HCT116 (cell line): Measurements from ENCODE around the gene CCM2L. TPM values are rescaled to one million over a fixed set of nuclear protein-coding genes. Genes with fewer than 3 reads are reported as not detected.

Experiments
- ATAC-seq: fragments of 200-7000 bp; cut with Tn5 transposase; 2 replicates; pipeline ENCODE4 v1.9.1; 2020; ENCODE audit warnings: mild to moderate bottlenecking, moderate library complexity
- BruUV-seq: library from RNA; stranded (reverse); fragments of 400-500 nt; replicated peaks from 2 replicates; lab custom pipeline; 2021; lab: Mats Ljungman, UMichigan
- CTCF ChIA-PET: fragments of 300-600 bp; sonication (Branson Sonifier 250); formaldehyde crosslinking; loops from one replicate; lab custom pipeline; 2021; ENCODE audit warnings: antibody characterized with exemption; lab: Charles Lee
- POLR2A ChIA-PET: fragments of 300-600, 350-600 bp; sonication (Branson Sonifier 250); formaldehyde crosslinking; loops from one replicate; lab custom pipeline; 2021; ENCODE audit warnings: antibody characterized with exemption; lab: Charles Lee
- RAD21 ChIA-PET, 2 experiments: fragments of 300-600 bp; sonication (Branson Sonifier 250); formaldehyde crosslinking; loops; one replicate each; lab custom pipeline; 2023; ENCODE audit warnings: low total read pairs in 2 of 2; ENCODE audit not compliant: uncharacterized antibody in 2 of 2, unreplicated experiment in 2 of 2, low non-redundant PET in 1 of 2; lab: Charles Lee
- DNase-seq: peaks from one replicate; pipeline ENCODE4 v3.0.0-alpha.2; 2010; ENCODE audit warnings: low read depth, low spot score
- H2AFZ ChIP-seq: fragments of 200-600 bp; shearing (Covaris generic), sonication (generic); 2 replicates; pipeline ENCODE4 v1.6.1; 2017; ENCODE audit warnings: low read depth, mixed run types, mixed read lengths, antibody characterized with exemption, low read length; ENCODE audit not compliant: poor library complexity, severe bottlenecking
- H3K27ac ChIP-seq: 2 replicates; pipeline ENCODE4 v1.5.1; 2012; ENCODE audit warnings: low read depth, low read length
- H3K27me3 ChIP-seq: fragments of 200-600 bp; sonication (generic); 2 replicates; pipeline ENCODE4 v1.6.1; 2016; ENCODE audit warnings: mixed run types, low read length, mixed read lengths; ENCODE audit not compliant: insufficient read depth
- H3K36me3 ChIP-seq, 2 experiments: fragments of 200-500 bp in 1 of 2; fragments of 200-600 bp in 1 of 2; sonication (Bioruptor generic) in 1 of 2; sonication (generic) in 1 of 2; 2 replicates each; pipeline versions ENCODE4 v1.5.1 to v1.6.1; 2014 to 2016; ENCODE audit warnings: low read length in 2 of 2, inconsistent platforms in 1 of 2, mixed read lengths in 1 of 2, mixed run types in 1 of 2; ENCODE audit not compliant: insufficient read depth in 2 of 2, control insufficient read depth in 1 of 2
- H3K4me1 ChIP-seq, 2 experiments: fragments of 200-600 bp in 1 of 2; sonication (generic) in 1 of 2; 2 replicates each; pipeline versions ENCODE4 v1.5.1 to v1.6.1; 2012 to 2017; ENCODE audit warnings: low read length in 2 of 2, inconsistent platforms in 1 of 2, mild to moderate bottlenecking in 1 of 2, mixed read lengths in 1 of 2, mixed run types in 1 of 2, moderate library complexity in 1 of 2; ENCODE audit not compliant: insufficient read depth in 2 of 2, control insufficient read depth in 1 of 2
- H3K4me2 ChIP-seq: fragments of 200-600 bp; sonication (generic); 2 replicates; pipeline ENCODE4 v1.6.1; 2017; ENCODE audit warnings: mixed run types, low read length, mixed read lengths
- H3K4me3 ChIP-seq, 2 experiments: fragments of 200-600 bp in 1 of 2; sonication (generic) in 1 of 2; replicated peaks in 1 of 2; 2 replicates each; pipeline ENCODE4 v1.5.1; 2011 to 2016; ENCODE audit warnings: low read length in 2 of 2, control low read depth in 1 of 2, low read depth in 1 of 2, mild to moderate bottlenecking in 1 of 2, mixed read lengths in 1 of 2, mixed run types in 1 of 2
- H3K79me2 ChIP-seq: fragments of 200-600 bp; sonication (generic); 2 replicates; pipeline ENCODE4 v1.6.1; 2017; ENCODE audit warnings: mild to moderate bottlenecking, mixed run types, low read length, moderate library complexity, mixed read lengths; ENCODE audit not compliant: insufficient read depth
- H3K9ac ChIP-seq: fragments of 200-600 bp; sonication (generic); 2 replicates; pipeline ENCODE4 v1.6.1; 2016; ENCODE audit warnings: low read length, mixed read lengths
- H3K9me2 ChIP-seq: fragments of 200-600 bp; sonication (generic), shearing (Covaris generic); 2 replicates; pipeline ENCODE4 v1.6.1; 2017; ENCODE audit warnings: mixed run types, mild to moderate bottlenecking, moderate library complexity; ENCODE audit not compliant: insufficient read depth
- H3K9me3 ChIP-seq, 2 experiments: fragments of 200-500 bp in 1 of 2; fragments of 200-600 bp in 1 of 2; sonication (Bioruptor generic) in 1 of 2; sonication (generic) in 1 of 2; 2 replicates each; pipeline ENCODE4 v1.6.1; 2014 to 2017; ENCODE audit warnings: low read length in 2 of 2, mixed read lengths in 2 of 2, inconsistent platforms in 1 of 2, low read depth in 1 of 2, mild to moderate bottlenecking in 1 of 2, mixed run types in 1 of 2, moderate library complexity in 1 of 2; ENCODE audit not compliant: control insufficient read depth in 1 of 2, insufficient read depth in 1 of 2
- H4K20me1 ChIP-seq: fragments of 200-600 bp; sonication (generic), shearing (Covaris generic); 2 replicates; pipeline ENCODE4 v1.6.1; 2017; ENCODE audit warnings: mixed run types, mild to moderate bottlenecking, moderate library complexity; ENCODE audit not compliant: insufficient read depth
- CEBPB ChIP-seq: IDR thresholded peaks from 2 replicates; pipeline ENCODE4 v1.6.1; 2012; ENCODE audit warnings: low read depth
- EGR1 ChIP-seq: IDR thresholded peaks from 2 replicates; pipeline ENCODE4 v1.6.1; 2012; ENCODE audit warnings: low read depth
- ELF1 ChIP-seq: IDR thresholded peaks from 2 replicates; pipeline ENCODE4 v1.6.1; 2012; ENCODE audit warnings: low read depth, borderline replicate concordance
- EZH2phosphoT487 ChIP-seq: fragments of 200-600 bp; IDR thresholded peaks from 2 replicates; pipeline ENCODE4 v1.6.1; 2018; ENCODE audit warnings: antibody characterized with exemption, borderline replicate concordance
- JUND ChIP-seq: IDR thresholded peaks from 2 replicates; pipeline ENCODE4 v1.6.1; 2012
- POLR2AphosphoS5 ChIP-seq: IDR thresholded peaks from 2 replicates; pipeline ENCODE4 v1.6.1; 2011; ENCODE audit warnings: mild to moderate bottlenecking, low read depth, low read length, moderate library complexity
- REST ChIP-seq: IDR thresholded peaks from 2 replicates; pipeline ENCODE4 v1.6.1; 2012; ENCODE audit warnings: low read depth
- ZNF274 ChIP-seq: fragments of 200-500 bp; sonication (Bioruptor generic); IDR thresholded peaks from 2 replicates; pipeline ENCODE4 v1.6.1; 2014; ENCODE audit warnings: mild to moderate bottlenecking, low read depth, low read length, inconsistent platforms
- intact Hi-C: fragments of 100-400 bp; cut with micrococcal nuclease; formaldehyde crosslinking; loops from 2 replicates; pipeline ENCODE4 v1.10.0; 2022
- total RNA-seq: library from RNA; stranded (reverse); gene quantifications from one replicate; pipeline ENCODE4 v1.2.1, GENCODE V29; 2021; ENCODE audit not compliant: unreplicated experiment
- TF ChIP-seq, protein P1 (sequence below): IDR thresholded peaks from 2 replicates; pipeline ENCODE4 v1.6.1; 2012

The CCM2L gene
- total RNA-seq, 1 experiment from 2014 or later, result 1.4 TPM

DNA sequence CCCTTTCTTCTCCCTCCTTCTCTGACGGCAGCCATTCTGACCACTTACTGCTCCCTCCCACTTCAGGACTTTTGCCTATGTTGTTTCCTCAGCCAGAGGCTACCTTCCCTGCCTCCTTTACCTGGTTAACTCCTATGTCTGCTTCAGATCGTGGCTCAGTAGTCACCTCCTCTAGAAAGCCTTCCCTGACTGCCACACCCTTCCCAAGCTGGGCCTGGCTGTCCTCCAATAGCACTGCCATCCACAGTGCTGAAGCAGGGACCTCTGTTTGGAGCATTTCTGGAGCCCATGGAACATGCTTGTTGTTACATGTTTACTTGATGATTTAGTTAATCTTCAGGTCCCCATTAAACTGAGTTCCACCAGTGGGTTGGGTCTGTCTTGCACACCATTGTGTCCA, 28.5 kb upstream of the CCM2L start:
- no peak overlapping the region for H3K27ac ChIP-seq
- no peaks in the 10 kb centered on the region for H3K9me2 ChIP-seq
- H3K36me3 ChIP-seq, result no peaks in the 10 kb centered on the region
- peaks cover 13% of the 10 kb centered on the region for H3K27me3 ChIP-seq
- ATAC-seq (no peak), DNase-seq (no peak)
- H3K79me2 ChIP-seq, result no peaks in the 10 kb centered on the region
- no peaks in the 10 kb centered on the region for H3K4me1 ChIP-seq
- no peaks in the 10 kb centered on the region for H3K9me3 ChIP-seq
- no peak overlapping the region for H3K9ac ChIP-seq
- no peak overlapping the region for H3K4me3 ChIP-seq
- no peak for TF ChIP-seq JUND
- TF ChIP-seq CEBPB, result no peak
- TF ChIP-seq POLR2AphosphoS5, result no peak
- ChIA-PET RAD21 (no interaction called here), CTCF (no interaction called here), POLR2A (no interaction called here)
- H4K20me1 ChIP-seq, result no peaks in the 10 kb centered on the region
- no peak overlapping the region for H2AFZ ChIP-seq
- no TSS peak for BruUV-seq
- H3K4me2 ChIP-seq, result no peak overlapping the region
- intact Hi-C loops, result no loop called here

DNA sequence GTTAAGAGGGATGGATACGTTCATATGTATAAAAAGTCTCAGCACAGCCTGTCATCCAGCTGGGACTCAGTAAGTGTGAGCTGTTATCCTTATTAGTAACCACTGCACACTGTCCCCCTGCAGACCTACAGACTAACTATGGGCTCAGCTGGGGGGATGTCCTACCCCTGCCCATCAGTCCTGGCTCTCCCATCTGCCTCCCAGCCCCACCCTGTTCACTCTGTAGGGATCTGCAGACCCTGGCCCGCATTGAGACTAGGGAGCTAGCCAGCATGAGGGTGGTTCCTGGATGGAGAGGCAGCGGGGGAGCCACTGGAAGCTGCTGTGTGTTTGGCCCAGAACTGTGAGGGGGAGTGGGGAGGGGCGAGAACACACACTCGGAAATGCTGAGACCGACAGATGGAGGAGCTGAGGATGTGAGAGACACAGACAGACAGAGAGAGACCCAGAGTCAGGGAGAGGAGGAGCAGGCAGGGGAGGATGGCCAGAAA, 25.2 kb upstream of the CCM2L start:
- DNase-seq, result no peak
- H2AFZ ChIP-seq, result no peak overlapping the region
- H3K36me3 ChIP-seq, result no peaks in the 10 kb centered on the region
- H3K79me2 ChIP-seq, result no peaks in the 10 kb centered on the region
- H3K9me2 ChIP-seq, result no peaks in the 10 kb centered on the region
- intact Hi-C loops, result no loop called here
- no peak overlapping the region for H3K27ac ChIP-seq
- POLR2A ChIA-PET, result no interaction called here
- no TSS peak for BruUV-seq
- no peaks in the 10 kb centered on the region for H3K4me1 ChIP-seq
- H3K4me3 ChIP-seq, result no peak overlapping the region
- no peak for TF ChIP-seq ELF1
- TF ChIP-seq, protein P1, sequence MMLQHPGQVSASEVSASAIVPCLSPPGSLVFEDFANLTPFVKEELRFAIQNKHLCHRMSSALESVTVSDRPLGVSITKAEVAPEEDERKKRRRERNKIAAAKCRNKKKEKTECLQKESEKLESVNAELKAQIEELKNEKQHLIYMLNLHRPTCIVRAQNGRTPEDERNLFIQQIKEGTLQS, result no peak
- no peak for TF ChIP-seq EZH2phosphoT487
- no peak for TF ChIP-seq CEBPB
- TF ChIP-seq REST, result no peak
- no peak for TF ChIP-seq ZNF274
- no peak for TF ChIP-seq EGR1
- TF ChIP-seq, all 23 proteins: peak for 0
- ATAC-seq, result no peak
- Histone ChIP-seq H3K27me3 (peaks cover 13% of the 10 kb centered on the region), H3K9ac (no peak overlapping the region), H3K4me2 (no peak overlapping the region), H3K9me3 (no peaks in the 10 kb centered on the region), H4K20me1 (no peaks in the 10 kb centered on the region)
- RAD21 ChIA-PET, result no interaction called here
- CTCF ChIA-PET, result interaction anchor here (1.0 kb wide), 1 partner anchor 132 kb away, joined by 3 read pairs; no protein-coding TSS in a partner anchor
